Epidermal melanocyte (primary cell): ENCODE results near the gene KLF9.

Source experiments
- DNase-seq: peaks from one replicate; pipeline ENCODE4 v3.0.0; 2011; ENCODE audit warnings: low spot score; ENCODE audit not compliant: insufficient read length

Gene KLF9

DNA sequence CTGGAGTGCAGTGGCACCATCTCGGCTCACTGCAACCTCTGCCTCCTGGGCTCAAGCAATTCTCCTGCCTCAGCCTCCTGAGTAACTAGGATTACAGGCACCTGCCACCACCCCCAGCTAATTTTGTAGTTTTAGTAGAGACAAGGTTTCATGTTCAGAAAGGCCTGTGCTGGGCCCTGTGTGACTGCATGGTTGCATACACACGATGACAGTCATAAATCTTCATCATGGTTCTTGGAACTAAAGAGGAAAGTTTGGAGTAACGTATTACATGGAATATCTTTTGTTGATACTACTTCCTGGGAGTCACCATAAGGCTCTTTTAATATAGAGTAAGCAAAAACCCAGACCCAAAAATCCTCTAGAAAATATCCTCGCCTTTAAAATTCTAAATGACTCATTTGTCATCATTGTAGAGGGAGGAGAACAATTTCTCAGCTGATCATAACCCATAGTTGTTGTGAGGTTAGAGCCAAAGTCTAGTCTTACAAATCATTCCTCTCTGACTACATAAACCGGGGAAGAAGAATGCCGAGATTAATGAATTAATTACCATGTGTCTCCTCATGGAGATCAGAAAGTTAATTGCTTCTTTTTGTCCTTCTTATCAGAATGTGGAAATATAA, 47.0 kb downstream of the KLF9 start:
- no peak for DNase-seq

DNA sequence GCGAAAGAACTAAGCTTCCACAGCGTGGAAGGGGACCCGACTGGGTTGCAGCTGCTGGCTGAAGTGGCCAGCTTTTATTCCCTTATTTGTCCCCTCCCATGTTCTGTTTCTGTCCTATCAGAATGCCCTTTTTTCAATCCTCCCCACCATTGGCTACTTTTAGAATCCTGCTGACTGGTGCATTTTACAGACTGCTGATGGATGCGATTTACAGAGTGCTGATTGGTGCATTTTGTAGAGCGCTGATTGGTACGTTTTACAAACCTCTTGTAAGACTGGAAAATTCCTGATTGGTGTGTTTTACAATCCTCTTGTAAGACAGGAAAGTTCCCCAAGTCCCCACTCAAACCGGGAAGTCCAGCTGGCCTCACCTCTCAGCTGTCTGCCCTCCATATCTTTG, 50.7 kb downstream of the KLF9 start:
- no peak for DNase-seq

DNA sequence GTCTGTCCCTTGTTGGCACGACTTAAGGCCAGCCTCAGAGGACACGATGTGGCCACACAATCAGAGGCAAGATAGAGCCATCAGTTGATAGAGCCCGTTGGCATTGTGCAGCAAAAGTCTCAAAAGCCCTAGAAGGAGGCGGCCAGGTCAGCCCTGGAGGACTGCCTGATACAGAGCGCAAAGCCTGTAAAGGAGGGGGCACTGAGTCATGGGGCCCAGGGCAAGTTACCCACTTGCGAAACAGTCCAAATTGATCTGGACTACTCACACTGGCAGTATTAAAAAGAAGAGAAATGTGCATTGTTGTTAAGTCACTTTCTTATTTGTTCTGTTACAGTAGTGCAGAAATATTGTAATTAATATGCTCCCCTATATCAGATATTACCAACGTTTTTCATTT, 51.5 kb downstream of the KLF9 start:
- DNase-seq, result no peak

GRCh38 chr9:70355801-70356200, 58.7 kb downstream of the KLF9 start:
- DNase-seq, result no peak

GRCh38 chr9:70352802-70353201, 61.7 kb downstream of the KLF9 start:
- DNase-seq, result no peak

DNA sequence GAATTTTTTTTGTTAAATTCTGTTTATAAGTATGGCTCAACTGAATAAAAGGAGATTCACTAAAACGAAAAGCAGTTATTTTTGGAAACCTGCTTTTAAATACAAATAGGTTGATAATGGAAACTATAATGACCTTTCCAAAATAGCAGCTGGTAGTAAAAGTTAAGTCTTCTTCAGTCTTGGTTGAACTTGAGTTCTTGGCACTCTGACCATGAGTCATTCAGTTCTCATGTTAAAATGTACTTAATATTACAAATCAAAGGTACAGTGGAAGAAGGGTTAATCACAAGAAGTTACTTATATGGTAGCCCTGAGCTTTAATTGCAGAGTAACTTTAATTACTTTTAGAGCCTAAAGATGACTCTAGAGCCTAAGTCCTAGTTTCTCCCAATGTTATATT, 62.1 kb downstream of the KLF9 start:
- DNase-seq, result no peak

- DNase-seq, result no peak
Observed at GRCh38 chr9:70347046-70347445, 67.4 kb downstream of the KLF9 start.

DNA sequence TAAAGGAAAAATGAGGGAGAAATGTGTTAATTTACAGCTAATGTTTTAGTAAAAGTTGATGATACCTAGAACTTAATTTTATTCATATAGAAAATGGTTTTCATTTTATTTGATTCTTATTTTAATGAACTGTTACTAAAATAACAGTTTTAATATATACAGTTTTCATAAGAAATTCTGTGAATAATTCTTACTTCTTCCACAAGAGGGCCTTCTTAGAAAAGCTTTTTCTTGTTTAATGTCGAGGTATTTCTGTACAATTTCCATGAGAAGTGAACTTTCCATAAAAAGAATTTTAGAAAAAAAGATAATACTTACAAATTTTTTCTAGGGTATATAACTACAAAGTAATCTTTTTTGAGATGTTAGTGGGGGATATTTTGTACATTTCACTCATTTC, 73.9 kb downstream of the KLF9 start:
- no peak for DNase-seq
